B cell (primary cell): ENCODE measurements around the gene DDB1. TPM values are rescaled to one million over a fixed set of nuclear protein-coding genes. Genes with fewer than 3 reads are reported as not detected.

ENCODE experiments used
- ATAC-seq: fragments of 200-7000 bp; cut with Tn5 transposase; one replicate; pipeline ENCODE4 v1.10.0; 2021; ENCODE audit warnings: low read depth, mild to moderate bottlenecking, moderate number of reproducible peaks, moderate library complexity
- CTCF ChIA-PET: fragments of 350-600 bp; sonication (Branson Sonifier 250); formaldehyde crosslinking; loops from one replicate; lab custom pipeline; 2021; ENCODE audit warnings: antibody characterized with exemption, inconsistent platforms; lab: Charles Lee
- POLR2A ChIA-PET: fragments of 350-600 bp; sonication (Branson Sonifier 250); formaldehyde crosslinking; loops from one replicate; lab custom pipeline; 2021; ENCODE audit warnings: antibody characterized with exemption; lab: Charles Lee
- DNase-seq: peaks from one replicate; pipeline ENCODE4 v3.0.0; 2013
- H2AFZ ChIP-seq: 2 replicates; pipeline ENCODE4 v1.6.1; 2012; ENCODE audit warnings: mild to moderate bottlenecking, low read depth, low read length; ENCODE audit not compliant: insufficient read depth, poor library complexity, severe bottlenecking
- H3K27ac ChIP-seq, 2 donors: 1 replicate in 1 of 2; 2 replicates in 1 of 2; pipeline ENCODE4 v1.5.1; 2012 to 2013; ENCODE audit warnings: low read length in 2 of 2, mild to moderate bottlenecking in 2 of 2, moderate library complexity in 1 of 2
- H3K27me3 ChIP-seq, 4 experiments: fragments of 200-600 bp in 1 of 4; sonication (generic) in 1 of 4; replicated peaks in 1 of 4; 1 replicate in 2 of 4; 2 replicates in 2 of 4; pipeline versions ENCODE4 v1.6.1 to v1.7.0; 2013 to 2016; ENCODE audit warnings: low read length in 3 of 4, mild to moderate bottlenecking in 2 of 4, mixed read lengths in 1 of 4, moderate library complexity in 1 of 4; ENCODE audit not compliant: insufficient read depth in 4 of 4, control insufficient read depth in 3 of 4; ENCODE audit errors: control extremely low read depth in 1 of 4
- H3K36me3 ChIP-seq, 2 experiments: replicated peaks in 1 of 2; 1 replicate in 1 of 2; 2 replicates in 1 of 2; pipeline versions ENCODE4 v1.6.1 to v1.7.1; 2013; ENCODE audit warnings: low read length in 1 of 2; ENCODE audit not compliant: insufficient read depth in 2 of 2, control insufficient read depth in 1 of 2; ENCODE audit errors: control extremely low read depth in 1 of 2, extremely low read depth in 1 of 2
- H3K4me1 ChIP-seq, 2 donors: fragments of 200-600 bp in 1 of 2; sonication (generic) in 1 of 2; 1 replicate in 1 of 2; 2 replicates in 1 of 2; pipeline versions ENCODE4 v1.5.1 to v1.6.1; 2013 to 2017; ENCODE audit warnings: low read length in 2 of 2; ENCODE audit not compliant: control insufficient read depth in 2 of 2, insufficient read depth in 2 of 2
- H3K4me2 ChIP-seq: replicated peaks from 2 replicates; pipeline ENCODE3; 2012; ENCODE audit warnings: mild to moderate bottlenecking, low read depth, low read length; ENCODE audit not compliant: poor library complexity, severe bottlenecking
- H3K4me3 ChIP-seq, 5 experiments: fragments of 200-600 bp in 1 of 5; sonication (generic) in 1 of 5; 1 replicate in 3 of 5; 2 replicates in 2 of 5; pipeline versions ENCODE4 v1.5.1 to v1.7.0; 2011 to 2016; ENCODE audit warnings: low read length in 4 of 5, mild to moderate bottlenecking in 4 of 5, low read depth in 2 of 5, control low read depth in 1 of 5, moderate library complexity in 1 of 5; ENCODE audit not compliant: insufficient read depth in 1 of 5; ENCODE audit errors: control extremely low read depth in 1 of 5, extremely low read depth in 1 of 5
- H3K79me2 ChIP-seq: fragments of 200-600 bp; sonication (generic); one replicate; pipeline ENCODE4 v1.6.0; 2016; ENCODE audit warnings: low read length; ENCODE audit not compliant: control insufficient read depth, insufficient read depth
- H3K9ac ChIP-seq: fragments of 200-600 bp; sonication (generic); 2 replicates; pipeline ENCODE4 v1.6.1; 2017; ENCODE audit warnings: mild to moderate bottlenecking, low read length, moderate library complexity
- H3K9me3 ChIP-seq, 3 donors: one replicate each; pipeline versions ENCODE4 v1.6.1 to v1.7.1; 2013; ENCODE audit warnings: low read length in 2 of 3; ENCODE audit not compliant: control insufficient read depth in 2 of 3, insufficient read depth in 1 of 3; ENCODE audit errors: control extremely low read depth in 1 of 3
- H4K20me1 ChIP-seq: 2 replicates; pipeline ENCODE4 v1.6.0; 2012; ENCODE audit warnings: mild to moderate bottlenecking, low read length; ENCODE audit not compliant: insufficient read depth, control insufficient read depth, poor library complexity, severe bottlenecking
- H3K27ac Mint-ChIP-seq: one replicate; pipeline ENCODE4 v1.8.0; 2021; ENCODE audit warnings: mixed read lengths
- H3K27me3 Mint-ChIP-seq: one replicate; pipeline ENCODE4 v1.8.0; 2021; ENCODE audit warnings: mixed read lengths
- H3K4me1 Mint-ChIP-seq: one replicate; pipeline ENCODE4 v1.8.0; 2021; ENCODE audit warnings: mixed read lengths
- H3K4me3 Mint-ChIP-seq: one replicate; pipeline ENCODE4 v1.8.0; 2021; ENCODE audit warnings: mixed read lengths
- H3K9me3 Mint-ChIP-seq: one replicate; pipeline ENCODE4 v1.8.0; 2022; ENCODE audit warnings: mixed read lengths; ENCODE audit not compliant: insufficient read depth
- EZH2 ChIP-seq: IDR thresholded peaks from 2 replicates; pipeline ENCODE4 v1.6.1; 2012; ENCODE audit warnings: borderline replicate concordance, low read depth, mild to moderate bottlenecking, moderate library complexity, low read length; ENCODE audit not compliant: insufficient read depth, poor library complexity, severe bottlenecking
- WGBS: methylation state at CpG from one replicate; pipeline ENCODE4 v1.1.5; 2013; ENCODE audit warnings: missing lambda C conversion rate; ENCODE audit not compliant: insufficient coverage; 5-methylcytosine and 5-hydroxymethylcytosine counted together
- intact Hi-C: fragments of 100-400 bp; cut with micrococcal nuclease; formaldehyde crosslinking; loops from one replicate; pipeline ENCODE4 v1.10.0; 2022
- polyA plus RNA-seq: library from polyadenylated mRNA; depleted of rRNA; stranded (reverse); fragments of >200 nt; gene quantifications from 2 replicates; pipeline ENCODE4 v1.2.3, GENCODE V29; 2012
- total RNA-seq, 2 donors: library from RNA; stranded (reverse); fragments of 120-200 nt in 1 of 2; gene quantifications; 1 replicate in 1 of 2; 2 replicates in 1 of 2; pipeline versions ENCODE4 v1.2.3 to v1.2.4, GENCODE V29; 2013 to 2022
- TF ChIP-seq, protein P1 (sequence below): fragments of 200-600 bp; IDR thresholded peaks from one replicate; pipeline ENCODE4 v1.8.0; 2022; ENCODE audit warnings: antibody characterized with exemption, mild to moderate bottlenecking

Gene DDB1
- total and polyA plus RNA-seq, 2 donors (not counting 1 experiment from before 2014, with no cell fraction given), result 52.4 to 155 TPM

- no peaks in the 10 kb centered on the region for H3K4me1 Mint-ChIP-seq
- H3K4me2 ChIP-seq, result no peak overlapping the region
- no peaks in the 10 kb centered on the region for H3K79me2 ChIP-seq
- H3K27me3 Mint-ChIP-seq, result no peaks in the 10 kb centered on the region
- no peak overlapping the region for H3K9ac ChIP-seq
- 90% methylated on average over 1 of the region's 1 CpG for WGBS
- no peaks in the 10 kb centered on the region for H3K9me3 ChIP-seq
- H3K4me1 ChIP-seq, result no peaks in the 10 kb centered on the region
- ChIA-PET POLR2A (no interaction called here), CTCF (no interaction called here)
- peaks cover 6 to 92% of the 10 kb centered on the region in 2 experiments for H3K36me3 ChIP-seq
- no peak overlapping the region for H3K27ac Mint-ChIP-seq
- H4K20me1 ChIP-seq, result peaks cover 4% of the 10 kb centered on the region
- no peak for TF ChIP-seq EZH2
- TF ChIP-seq, protein P1, sequence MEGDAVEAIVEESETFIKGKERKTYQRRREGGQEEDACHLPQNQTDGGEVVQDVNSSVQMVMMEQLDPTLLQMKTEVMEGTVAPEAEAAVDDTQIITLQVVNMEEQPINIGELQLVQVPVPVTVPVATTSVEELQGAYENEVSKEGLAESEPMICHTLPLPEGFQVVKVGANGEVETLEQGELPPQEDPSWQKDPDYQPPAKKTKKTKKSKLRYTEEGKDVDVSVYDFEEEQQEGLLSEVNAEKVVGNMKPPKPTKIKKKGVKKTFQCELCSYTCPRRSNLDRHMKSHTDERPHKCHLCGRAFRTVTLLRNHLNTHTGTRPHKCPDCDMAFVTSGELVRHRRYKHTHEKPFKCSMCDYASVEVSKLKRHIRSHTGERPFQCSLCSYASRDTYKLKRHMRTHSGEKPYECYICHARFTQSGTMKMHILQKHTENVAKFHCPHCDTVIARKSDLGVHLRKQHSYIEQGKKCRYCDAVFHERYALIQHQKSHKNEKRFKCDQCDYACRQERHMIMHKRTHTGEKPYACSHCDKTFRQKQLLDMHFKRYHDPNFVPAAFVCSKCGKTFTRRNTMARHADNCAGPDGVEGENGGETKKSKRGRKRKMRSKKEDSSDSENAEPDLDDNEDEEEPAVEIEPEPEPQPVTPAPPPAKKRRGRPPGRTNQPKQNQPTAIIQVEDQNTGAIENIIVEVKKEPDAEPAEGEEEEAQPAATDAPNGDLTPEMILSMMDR, result no peak
- intact Hi-C loops, result no loop called here
- DNase-seq (no peak), ATAC-seq (no peak)
- no peak overlapping the region for H3K27ac ChIP-seq
- no peaks in the 10 kb centered on the region for H3K9me3 Mint-ChIP-seq
- H2AFZ ChIP-seq, result no peak overlapping the region
- no peak overlapping the region for H3K4me3 Mint-ChIP-seq
- no peak overlapping the region for H3K4me3 ChIP-seq
- H3K27me3 ChIP-seq, result no peaks in the 10 kb centered on the region
Measured at GRCh38 chr11:61307354-61307753, 25.6 kb downstream of the DDB1 start.

- H3K4me1 ChIP-seq, result no peaks in the 10 kb centered on the region
- H3K36me3 ChIP-seq, result peaks cover 6 to 91% of the 10 kb centered on the region in 2 experiments
- no peaks in the 10 kb centered on the region for H3K4me1 Mint-ChIP-seq
- TF ChIP-seq EZH2, result no peak
- TF ChIP-seq, protein P1, result no peak
- H2AFZ ChIP-seq, result no peak overlapping the region
- CTCF ChIA-PET, result no interaction called here
- no peak overlapping the region for H3K4me2 ChIP-seq
- 100% methylated on average over 1 of the region's 1 CpG for WGBS
- H3K9me3 ChIP-seq, result no peaks in the 10 kb centered on the region
- DNase-seq, result no peak
- H3K27me3 ChIP-seq, result no peaks in the 10 kb centered on the region
- H3K27me3 Mint-ChIP-seq, result no peaks in the 10 kb centered on the region
- no peak for ATAC-seq
- no peak overlapping the region for H3K4me3 Mint-ChIP-seq
- no peak overlapping the region for H3K4me3 ChIP-seq
- H3K27ac ChIP-seq, result no peak overlapping the region
- intact Hi-C loops, result no loop called here
- peaks cover 4% of the 10 kb centered on the region for H4K20me1 ChIP-seq
- no peaks in the 10 kb centered on the region for H3K9me3 Mint-ChIP-seq
- H3K27ac Mint-ChIP-seq, result no peak overlapping the region
- H3K9ac ChIP-seq, result no peak overlapping the region
- POLR2A ChIA-PET, result no interaction called here
- no peaks in the 10 kb centered on the region for H3K79me2 ChIP-seq
Measured at GRCh38 chr11:61306221-61306620, 26.7 kb downstream of the DDB1 start.
